ENCODE data around the gene TLX2. TPM values are rescaled to one million over a fixed set of nuclear protein-coding genes. Genes with fewer than 3 reads are reported as not detected.
"Not testable (repeated sequence)": the region's sequence is repeated elsewhere in the genome, so short reads cannot be mapped to it uniquely, and the experiment has no call there.

Gene TLX2
- not detected in 2 replicates for total RNA-seq

GRCh38 chr2:74514368-74515270, at the start of gene TLX2:
Gene TLX2, plus strand, starts transcription at chr2:74514450. Its CDS starts 357 bp downstream, at chr2:74514807.
- no peak for DNase-seq (ENCODE audit: low read depth)
- TF ChIP-seq CTCF (conservative IDR thresholded peaks at IDR 0.05; ENCODE audit: low read depth, low read length), result no peak
- no peak within 1 kb of the TSS for H3K4me3 ChIP-seq (ENCODE audit: low read depth, low read length)

- not testable (repeated sequence) for DNase-seq (ENCODE audit: low read depth); H3K4me3 ChIP-seq (ENCODE audit: low read depth, low read length)
Observed at GRCh38 chr2:74470742-74471141, 43.5 kb upstream of the TLX2 start.

- TF ChIP-seq CTCF (conservative IDR thresholded peaks at IDR 0.05; ENCODE audit: low read depth, low read length), result no peak
- DNase-seq (ENCODE audit: low read depth), result no peak
- peak overlapping the region; percentile 72 for H3K4me3 ChIP-seq (ENCODE audit: low read depth, low read length)
Observed at GRCh38 chr2:74471332-74472065, 42.8 kb upstream of the TLX2 start.

GRCh38 chr2:74472086-74472944, 41.9 kb upstream of the TLX2 start, which contains the start of gene MRPL53:
Gene MRPL53, minus strand, starts transcription at chr2:74472680. Its CDS starts 20 bp downstream, at chr2:74472660.
- no peak for TF ChIP-seq CTCF (conservative IDR thresholded peaks at IDR 0.05; ENCODE audit: low read depth, low read length)
- peak; percentile 59 for DNase-seq (ENCODE audit: low read depth)
- peak within 1 kb of the TSS; percentile 72 for H3K4me3 ChIP-seq (ENCODE audit: low read depth, low read length)

- H3K4me3 ChIP-seq (ENCODE audit: low read depth, low read length), result peak overlapping the region; percentile 72
- DNase-seq (ENCODE audit: low read depth), result no peak
- TF ChIP-seq CTCF (conservative IDR thresholded peaks at IDR 0.05; ENCODE audit: low read depth, low read length), result no peak
Observed at GRCh38 chr2:74472945-74473258, 41.3 kb upstream of the TLX2 start.

GRCh38 chr2:74474481-74474880, 39.8 kb upstream of the TLX2 start:
- no peak overlapping the region for H3K4me3 ChIP-seq (ENCODE audit: low read depth, low read length)
- no peak for DNase-seq (ENCODE audit: low read depth)
- no peak for TF ChIP-seq CTCF (conservative IDR thresholded peaks at IDR 0.05; ENCODE audit: low read depth, low read length)

GRCh38 chr2:74474899-74475298, 39.4 kb upstream of the TLX2 start:
- DNase-seq (ENCODE audit: low read depth), result no peak
- H3K4me3 ChIP-seq (ENCODE audit: low read depth, low read length), result no peak overlapping the region
- peak; percentile 41 for TF ChIP-seq CTCF (conservative IDR thresholded peaks at IDR 0.05; ENCODE audit: low read depth, low read length)
